WERI-Rb-1 (cell line): ENCODE measurements around the gene SPRY4.
"Not testable (repeated sequence)": the region's sequence is repeated elsewhere in the genome, so short reads cannot be mapped to it uniquely, and the experiment has no call there.

ENCODE experiments used
- DNase-seq: peaks from one replicate; pipeline ENCODE4 v3.0.0-alpha.2; 2020
- H3K27ac ChIP-seq: fragments of 250-450 bp; sonication (Bioruptor Pico); 2 replicates; pipeline ENCODE4 v1.5.1; 2020; ENCODE audit warnings: mild to moderate bottlenecking, moderate library complexity
- H3K27me3 ChIP-seq: fragments of 250-450 bp; sonication (Bioruptor Pico); 2 replicates; pipeline ENCODE4 v1.5.1; 2021; ENCODE audit warnings: mild to moderate bottlenecking, low read depth, moderate library complexity; ENCODE audit not compliant: insufficient read depth, severe bottlenecking
- H3K36me3 ChIP-seq: fragments of 250-450 bp; sonication (Bioruptor Pico); 2 replicates; pipeline ENCODE4 v1.5.1; 2020; ENCODE audit warnings: mild to moderate bottlenecking, moderate library complexity
- H3K4me3 ChIP-seq: 2 replicates; pipeline ENCODE4 v1.5.1; 2011; ENCODE audit warnings: low read depth, mild to moderate bottlenecking, control low read depth, low read length
- H3K9me3 ChIP-seq: fragments of 250-450 bp; sonication (Bioruptor Pico); 2 replicates; pipeline ENCODE4 v1.5.1; 2021; ENCODE audit warnings: mild to moderate bottlenecking, moderate library complexity; ENCODE audit not compliant: severe bottlenecking
- CTCF ChIP-seq: IDR thresholded peaks from 2 replicates; pipeline ENCODE4 v1.5.1; 2011; ENCODE audit warnings: low read depth, mild to moderate bottlenecking, control low read depth, inconsistent platforms, low read length

The SPRY4 gene

GRCh38 chr5:142343531-142343930, 18.7 kb upstream of the SPRY4 start:
- H3K9me3 ChIP-seq: peaks cover 17% of the 10 kb centered on the region
- no peaks in the 10 kb centered on the region for H3K27me3 ChIP-seq
- no peak for TF ChIP-seq CTCF
- H3K36me3 ChIP-seq: no peaks in the 10 kb centered on the region
- H3K4me3 ChIP-seq: no peak overlapping the region
- no peak overlapping the region for H3K27ac ChIP-seq
- no peak for DNase-seq

GRCh38 chr5:142342128-142342981, 17.5 kb upstream of the SPRY4 start:
- Histone ChIP-seq H3K4me3 (no peak overlapping the region), H3K27ac (no peak overlapping the region), H3K9me3 (peaks cover 17% of the 10 kb centered on the region), H3K27me3 (no peaks in the 10 kb centered on the region), H3K36me3 (no peaks in the 10 kb centered on the region)
- DNase-seq: no peak
- no peak for TF ChIP-seq CTCF

GRCh38 chr5:142339781-142340180, 15.0 kb upstream of the SPRY4 start:
- no peaks in the 10 kb centered on the region for H3K36me3 ChIP-seq
- H3K9me3 ChIP-seq: peaks cover 10% of the 10 kb centered on the region
- H3K27me3 ChIP-seq: no peaks in the 10 kb centered on the region
- H3K27ac ChIP-seq: no peak overlapping the region
- no peak for TF ChIP-seq CTCF
- no peak overlapping the region for H3K4me3 ChIP-seq
- DNase-seq: no peak

GRCh38 chr5:142334538-142334937, 9.7 kb upstream of the SPRY4 start:
- no peak for TF ChIP-seq CTCF
- Histone ChIP-seq H3K27me3 (no peaks in the 10 kb centered on the region), H3K27ac (no peak overlapping the region), H3K9me3 (no peaks in the 10 kb centered on the region), H3K4me3 (no peak overlapping the region), H3K36me3 (no peaks in the 10 kb centered on the region)
- DNase-seq: no peak

- DNase-seq, H3K27ac ChIP-seq, H3K27me3 ChIP-seq, H3K4me3 ChIP-seq, H3K36me3 ChIP-seq, H3K9me3 ChIP-seq: not testable (repeated sequence)
These were observed 8.9 kb upstream of the SPRY4 start for GRCh38 chr5:142333749-142334148.

- DNase-seq: no peak
- Histone ChIP-seq H3K36me3 (no peaks in the 10 kb centered on the region), H3K9me3 (no peaks in the 10 kb centered on the region), H3K27me3 (no peaks in the 10 kb centered on the region), H3K4me3 (no peak overlapping the region), H3K27ac (no peak overlapping the region)
- no peak for TF ChIP-seq CTCF
These were observed 5.6 kb upstream of the SPRY4 start for GRCh38 chr5:142330444-142330843.
